ENCODE results near the gene THY1. TPM values are rescaled to one million over a fixed set of nuclear protein-coding genes. Genes with fewer than 3 reads are reported as not detected.
"Not testable (repeated sequence)": the region's sequence is repeated elsewhere in the genome, so short reads cannot be mapped to it uniquely, and the experiment has no call there.

THY1 gene
- polyA plus RNA-seq, 5 donors: 34.0 to 62.8 (median 42.0) TPM

GRCh38 chr11:119419834-119420492 is 3.0 kb downstream of the THY1 start:
- no peak for DNase-seq

- DNase-seq: no peak
Observed at GRCh38 chr11:119419246-119419645, 3.7 kb downstream of the THY1 start.

- DNase-seq: no peak
Observed at GRCh38 chr11:119418759-119419158, 4.2 kb downstream of the THY1 start.

- DNase-seq: no peak
Observed at GRCh38 chr11:119417726-119418540, 5.0 kb downstream of the THY1 start.

GRCh38 chr11:119416606-119417580 is 6.1 kb downstream of the THY1 start:
- no peak for DNase-seq

GRCh38 chr11:119415966-119416365 is 7.0 kb downstream of the THY1 start:
- no peak for DNase-seq

GRCh38 chr11:119415517-119415916 is 7.5 kb downstream of the THY1 start:
- no peak for DNase-seq

- DNase-seq: no peak
Observed at GRCh38 chr11:119414734-119415133, 8.2 kb downstream of the THY1 start.

GRCh38 chr11:119414321-119414720 is 8.7 kb downstream of the THY1 start:
- DNase-seq: no peak

- no peak for DNase-seq
Observed at GRCh38 chr11:119412072-119412471, 10.9 kb downstream of the THY1 start.

GRCh38 chr11:119410501-119410900 is 12.5 kb downstream of the THY1 start:
- no peak for DNase-seq

GRCh38 chr11:119409731-119410130 is 13.2 kb downstream of the THY1 start:
- no peak for DNase-seq

GRCh38 chr11:119406005-119406404 is 17.0 kb downstream of the THY1 start:
- DNase-seq: no peak

- DNase-seq: not testable (repeated sequence)
Observed at GRCh38 chr11:119405448-119405847, 17.5 kb downstream of the THY1 start.

GRCh38 chr11:119404872-119405271 is 18.1 kb downstream of the THY1 start:
- DNase-seq: no peak

- DNase-seq: no peak
Observed at GRCh38 chr11:119403021-119403420, 20.0 kb downstream of the THY1 start.

- DNase-seq: no peak
Observed at GRCh38 chr11:119402470-119402869, 20.5 kb downstream of the THY1 start.

GRCh38 chr11:119400860-119401259 is 22.1 kb downstream of the THY1 start:
- no peak for DNase-seq

- DNase-seq: no peak
Observed at GRCh38 chr11:119397740-119398139, 25.2 kb downstream of the THY1 start.

- DNase-seq: no peak
Observed at GRCh38 chr11:119396835-119397234, 26.1 kb downstream of the THY1 start.

GRCh38 chr11:119391275-119391674 is 31.7 kb downstream of the THY1 start:
- DNase-seq: no peak

GRCh38 chr11:119389611-119390254 is 33.2 kb downstream of the THY1 start:
- no peak for DNase-seq

Measured in right lung (tissue), 5 donors.